Measurements from ENCODE around the gene MTCL3.
"Not testable (repeated sequence)": the region's sequence is repeated elsewhere in the genome, so short reads cannot be mapped to it uniquely, and the experiment has no call there.

MTCL3 gene

DNA sequence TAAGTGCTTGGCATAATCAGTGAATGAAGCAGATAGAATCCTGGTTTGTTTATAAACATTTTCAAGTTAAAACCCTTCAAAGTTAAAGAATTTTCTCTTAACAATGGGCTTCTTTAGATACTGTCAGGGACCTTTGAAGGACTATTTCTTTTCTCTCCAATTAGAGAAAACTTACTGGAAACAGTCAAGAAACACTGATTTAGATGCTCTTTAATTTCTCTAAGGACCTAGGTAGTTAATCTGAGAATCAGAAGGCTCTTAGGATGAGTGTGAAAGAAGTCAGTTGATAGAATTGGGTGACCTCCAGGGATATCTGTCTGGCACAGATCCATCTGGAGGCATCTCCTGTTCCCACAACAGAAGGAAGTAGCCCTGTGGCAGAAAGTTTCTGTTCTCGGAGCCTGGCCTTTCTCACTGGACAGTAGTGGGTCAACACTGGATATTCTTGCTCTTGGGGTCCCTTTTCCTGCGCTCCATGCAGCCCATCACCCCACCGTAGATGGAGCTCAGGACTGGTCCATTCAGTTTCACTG is 82.5 kb downstream of the MTCL3 start:
- Histone ChIP-seq H3K27me3 (replicated peaks; ENCODE audit: insufficient read depth, low read length) (no peaks in the 10 kb centered on the region), H3F3A (ENCODE audit: insufficient read depth, low read length) (no peaks in the 10 kb centered on the region), H3K9me3 (replicated peaks; ENCODE audit: insufficient read depth, low read length) (no peaks in the 10 kb centered on the region), H3K4me3 (ENCODE audit: low read length) (no peak overlapping the region), H3K36me3 (replicated peaks; ENCODE audit: insufficient read depth, low read length) (no peaks in the 10 kb centered on the region), H3K9ac (ENCODE audit: low read length) (no peak overlapping the region), H2AFZ (ENCODE audit: low read length) (no peak overlapping the region), H3K4me1 (ENCODE audit: low read length) (no peaks in the 10 kb centered on the region), H3K9me2 (replicated peaks; ENCODE audit: insufficient read depth, low read length) (no peaks in the 10 kb centered on the region), H3K4me2 (ENCODE audit: low read depth, low read length) (no peak overlapping the region), H3K79me2 (ENCODE audit: low read length) (no peaks in the 10 kb centered on the region), H3K27ac (ENCODE audit: low read length) (no peak overlapping the region), H4K20me1 (ENCODE audit: insufficient read depth, low read length) (no peaks in the 10 kb centered on the region)
- TF ChIP-seq EZH2phosphoT487 (IDR thresholded peaks at IDR 0.05; ENCODE audit: low read length) (no peak), EZH2 (optimal IDR thresholded peaks at IDR 0.05; ENCODE audit: low read depth, low read length) (no peak)
- TF ChIP-seq, protein P1, sequence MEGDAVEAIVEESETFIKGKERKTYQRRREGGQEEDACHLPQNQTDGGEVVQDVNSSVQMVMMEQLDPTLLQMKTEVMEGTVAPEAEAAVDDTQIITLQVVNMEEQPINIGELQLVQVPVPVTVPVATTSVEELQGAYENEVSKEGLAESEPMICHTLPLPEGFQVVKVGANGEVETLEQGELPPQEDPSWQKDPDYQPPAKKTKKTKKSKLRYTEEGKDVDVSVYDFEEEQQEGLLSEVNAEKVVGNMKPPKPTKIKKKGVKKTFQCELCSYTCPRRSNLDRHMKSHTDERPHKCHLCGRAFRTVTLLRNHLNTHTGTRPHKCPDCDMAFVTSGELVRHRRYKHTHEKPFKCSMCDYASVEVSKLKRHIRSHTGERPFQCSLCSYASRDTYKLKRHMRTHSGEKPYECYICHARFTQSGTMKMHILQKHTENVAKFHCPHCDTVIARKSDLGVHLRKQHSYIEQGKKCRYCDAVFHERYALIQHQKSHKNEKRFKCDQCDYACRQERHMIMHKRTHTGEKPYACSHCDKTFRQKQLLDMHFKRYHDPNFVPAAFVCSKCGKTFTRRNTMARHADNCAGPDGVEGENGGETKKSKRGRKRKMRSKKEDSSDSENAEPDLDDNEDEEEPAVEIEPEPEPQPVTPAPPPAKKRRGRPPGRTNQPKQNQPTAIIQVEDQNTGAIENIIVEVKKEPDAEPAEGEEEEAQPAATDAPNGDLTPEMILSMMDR (IDR thresholded peaks at IDR 0.05; ENCODE audit: low read length) = no peak
- no peak for DNase-seq

DNA sequence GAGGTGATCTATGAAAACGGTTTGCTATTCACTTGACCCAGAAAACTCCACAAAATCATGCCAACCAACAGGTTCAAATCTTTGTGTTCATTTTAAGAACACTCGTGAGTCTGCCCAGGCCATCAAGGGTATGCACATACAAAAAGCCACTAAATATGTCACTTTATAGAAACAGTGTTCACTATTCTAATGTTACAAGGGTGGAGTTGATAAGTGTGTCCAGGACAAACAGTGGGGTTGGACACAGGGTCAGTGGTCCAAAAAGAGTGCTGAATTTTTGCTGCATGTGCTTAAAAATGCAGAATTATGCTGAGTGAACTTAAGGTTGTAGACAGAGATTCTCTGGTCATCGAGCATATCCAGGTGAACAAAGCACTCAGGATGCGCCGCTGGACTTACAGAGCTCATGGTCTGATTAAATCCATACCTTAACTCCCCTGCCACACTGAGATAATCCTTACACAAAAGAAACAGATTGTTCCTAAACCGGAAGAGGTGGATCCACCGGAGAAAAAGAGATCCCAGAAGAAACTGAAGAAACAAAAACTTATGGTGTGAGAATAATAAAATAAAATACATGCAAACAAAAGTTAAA is 83.4 kb downstream of the MTCL3 start:
- no peaks in the 10 kb centered on the region for H3K36me3 ChIP-seq (replicated peaks; ENCODE audit: insufficient read depth, low read length)
- no peak overlapping the region for H3K27ac ChIP-seq (ENCODE audit: low read length)
- no peak overlapping the region for H3K9ac ChIP-seq (ENCODE audit: low read length)
- no peaks in the 10 kb centered on the region for H3K9me2 ChIP-seq (replicated peaks; ENCODE audit: insufficient read depth, low read length)
- H3K79me2 ChIP-seq (ENCODE audit: low read length) = no peaks in the 10 kb centered on the region
- H3K4me3 ChIP-seq (ENCODE audit: low read length) = no peak overlapping the region
- no peaks in the 10 kb centered on the region for H4K20me1 ChIP-seq (ENCODE audit: insufficient read depth, low read length)
- H3K4me1 ChIP-seq (ENCODE audit: low read length) = no peaks in the 10 kb centered on the region
- TF ChIP-seq EZH2phosphoT487 (IDR thresholded peaks at IDR 0.05; ENCODE audit: low read length) (no peak), EZH2 (optimal IDR thresholded peaks at IDR 0.05; ENCODE audit: low read depth, low read length) (no peak)
- TF ChIP-seq, protein P1 (IDR thresholded peaks at IDR 0.05; ENCODE audit: low read length) = no peak
- no peak overlapping the region for H3K4me2 ChIP-seq (ENCODE audit: low read depth, low read length)
- H3K9me3 ChIP-seq (replicated peaks; ENCODE audit: insufficient read depth, low read length) = no peaks in the 10 kb centered on the region
- H3F3A ChIP-seq (ENCODE audit: insufficient read depth, low read length) = no peaks in the 10 kb centered on the region
- no peak for DNase-seq
- no peak overlapping the region for H2AFZ ChIP-seq (ENCODE audit: low read length)
- H3K27me3 ChIP-seq (replicated peaks; ENCODE audit: insufficient read depth, low read length) = no peaks in the 10 kb centered on the region

DNA sequence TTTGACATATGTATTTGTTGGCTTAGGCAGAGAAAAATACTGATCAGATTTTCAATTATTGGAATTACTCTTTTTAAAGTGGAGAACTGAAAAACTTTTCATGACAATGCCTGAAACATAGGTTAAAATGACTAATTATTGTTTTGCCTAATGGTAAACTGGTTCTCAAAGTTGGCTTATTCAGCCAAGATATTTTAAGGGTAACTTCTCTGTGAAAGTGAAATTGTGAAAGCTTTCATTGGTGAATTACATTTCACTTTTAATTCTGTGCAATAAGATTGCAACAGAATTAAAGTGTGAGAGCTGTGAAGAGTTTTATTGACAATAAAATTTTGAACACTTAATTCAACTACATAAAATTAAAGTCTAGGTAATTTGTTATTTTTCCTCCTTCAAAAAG is 84.5 kb downstream of the MTCL3 start:
- H3K27ac ChIP-seq (ENCODE audit: low read length) = no peak overlapping the region
- no peak overlapping the region for H3K4me2 ChIP-seq (ENCODE audit: low read depth, low read length)
- H3K4me1 ChIP-seq (ENCODE audit: low read length) = no peaks in the 10 kb centered on the region
- H2AFZ ChIP-seq (ENCODE audit: low read length) = no peak overlapping the region
- no peaks in the 10 kb centered on the region for H3K9me3 ChIP-seq (replicated peaks; ENCODE audit: insufficient read depth, low read length)
- no peaks in the 10 kb centered on the region for H3F3A ChIP-seq (ENCODE audit: insufficient read depth, low read length)
- TF ChIP-seq, protein P1 (IDR thresholded peaks at IDR 0.05; ENCODE audit: low read length) = no peak
- TF ChIP-seq EZH2 (optimal IDR thresholded peaks at IDR 0.05; ENCODE audit: low read depth, low read length) (no peak), EZH2phosphoT487 (IDR thresholded peaks at IDR 0.05; ENCODE audit: low read length) (no peak)
- no peak for DNase-seq
- H3K9me2 ChIP-seq (replicated peaks; ENCODE audit: insufficient read depth, low read length) = no peaks in the 10 kb centered on the region
- H3K27me3 ChIP-seq (replicated peaks; ENCODE audit: insufficient read depth, low read length) = no peaks in the 10 kb centered on the region
- no peaks in the 10 kb centered on the region for H3K79me2 ChIP-seq (ENCODE audit: low read length)
- no peak overlapping the region for H3K4me3 ChIP-seq (ENCODE audit: low read length)
- H3K9ac ChIP-seq (ENCODE audit: low read length) = no peak overlapping the region
- H3K36me3 ChIP-seq (replicated peaks; ENCODE audit: insufficient read depth, low read length) = no peaks in the 10 kb centered on the region
- H4K20me1 ChIP-seq (ENCODE audit: insufficient read depth, low read length) = no peaks in the 10 kb centered on the region

- H3K36me3 ChIP-seq (replicated peaks; ENCODE audit: insufficient read depth, low read length); H3K27ac ChIP-seq (ENCODE audit: low read length); H3K4me1 ChIP-seq (ENCODE audit: low read length); H3K9me2 ChIP-seq (replicated peaks; ENCODE audit: insufficient read depth, low read length); H3F3A ChIP-seq (ENCODE audit: insufficient read depth, low read length); DNase-seq; H3K4me2 ChIP-seq (ENCODE audit: low read depth, low read length); H3K9ac ChIP-seq (ENCODE audit: low read length); H3K27me3 ChIP-seq (replicated peaks; ENCODE audit: insufficient read depth, low read length); H3K79me2 ChIP-seq (ENCODE audit: low read length); H3K4me3 ChIP-seq (ENCODE audit: low read length); H3K9me3 ChIP-seq (replicated peaks; ENCODE audit: insufficient read depth, low read length); H4K20me1 ChIP-seq (ENCODE audit: insufficient read depth, low read length); H2AFZ ChIP-seq (ENCODE audit: low read length): not testable (repeated sequence)
Observed at GRCh38 chr6:127428562-127428961, 90.6 kb downstream of the MTCL3 start.
